MM.1S (cell line): ENCODE data around the gene MYOZ2.

ENCODE experiments used
- DNase-seq: peaks from one replicate; pipeline ENCODE4 v3.0.0-alpha.2; 2015
- H2AFZ ChIP-seq: fragments of 300-600 bp; sonication (generic); 2 replicates; pipeline ENCODE4 v1.6.0; 2016; ENCODE audit warnings: antibody characterized with exemption, low read length
- H3F3A ChIP-seq: fragments of 300-600 bp; sonication (generic); 2 replicates; pipeline ENCODE4 v1.6.1; 2016; ENCODE audit warnings: mild to moderate bottlenecking, antibody characterized with exemption, low read length, moderate library complexity, mixed read lengths; ENCODE audit not compliant: insufficient read depth
- H3K27ac ChIP-seq: fragments of 300-600 bp; sonication (generic); 2 replicates; pipeline ENCODE4 v1.5.1; 2016; ENCODE audit warnings: mild to moderate bottlenecking, low read length
- H3K27me3 ChIP-seq: fragments of 300-600 bp; sonication (generic); replicated peaks from 2 replicates; pipeline ENCODE4 v1.6.0; 2016; ENCODE audit warnings: low read length; ENCODE audit not compliant: insufficient read depth
- H3K36me3 ChIP-seq: fragments of 300-600 bp; sonication (generic); replicated peaks from 2 replicates; pipeline ENCODE4 v1.6.1; 2016; ENCODE audit warnings: mild to moderate bottlenecking, low read length, mixed read lengths; ENCODE audit not compliant: insufficient read depth
- H3K4me1 ChIP-seq: fragments of 300-600 bp; sonication (generic); 2 replicates; pipeline ENCODE4 v1.6.1; 2016; ENCODE audit warnings: low read length, mixed read lengths
- H3K4me2 ChIP-seq: fragments of 300-600 bp; sonication (generic); 2 replicates; pipeline ENCODE4 v1.6.0; 2016; ENCODE audit warnings: low read depth, low read length
- H3K4me3 ChIP-seq: fragments of 300-600 bp; sonication (generic); 2 replicates; pipeline ENCODE4 v1.5.1; 2016; ENCODE audit warnings: low read length, mixed read lengths
- H3K79me2 ChIP-seq: fragments of 300-600 bp; sonication (generic); 2 replicates; pipeline ENCODE4 v1.6.1; 2016; ENCODE audit warnings: mixed run types, low read length, mixed read lengths
- H3K9ac ChIP-seq: fragments of 300-600 bp; sonication (generic); 2 replicates; pipeline ENCODE4 v1.6.1; 2016; ENCODE audit warnings: low read length, mixed read lengths
- H3K9me2 ChIP-seq: fragments of 300-600 bp; sonication (generic); replicated peaks from 2 replicates; pipeline ENCODE4 v1.6.1; 2016; ENCODE audit warnings: mild to moderate bottlenecking, low read length, mixed read lengths; ENCODE audit not compliant: insufficient read depth
- H3K9me3 ChIP-seq: fragments of 300-600 bp; sonication (generic); replicated peaks from 2 replicates; pipeline ENCODE4 v1.6.1; 2016; ENCODE audit warnings: mild to moderate bottlenecking, low read length, mixed read lengths; ENCODE audit not compliant: insufficient read depth
- H4K20me1 ChIP-seq: fragments of 300-600 bp; sonication (generic); 2 replicates; pipeline ENCODE4 v1.6.1; 2016; ENCODE audit warnings: mild to moderate bottlenecking, low read length, moderate library complexity, mixed read lengths; ENCODE audit not compliant: insufficient read depth
- EZH2 ChIP-seq: fragments of 300-600 bp; sonication (generic); optimal IDR thresholded peaks from 2 replicates; pipeline ENCODE3; 2017; ENCODE audit warnings: low read depth, mild to moderate bottlenecking, antibody characterized with exemption, low read length, mixed read lengths
- EZH2phosphoT487 ChIP-seq: fragments of 300-600 bp; sonication (generic); IDR thresholded peaks from 2 replicates; pipeline ENCODE4 v1.6.1; 2018; ENCODE audit warnings: antibody characterized with exemption, low read length
- TF ChIP-seq, protein P1 (sequence below): fragments of 300-600 bp; sonication (generic); IDR thresholded peaks from 2 replicates; pipeline ENCODE4 v1.5.1; 2016; ENCODE audit warnings: antibody characterized with exemption, low read length, mixed read lengths

MYOZ2 gene

DNA sequence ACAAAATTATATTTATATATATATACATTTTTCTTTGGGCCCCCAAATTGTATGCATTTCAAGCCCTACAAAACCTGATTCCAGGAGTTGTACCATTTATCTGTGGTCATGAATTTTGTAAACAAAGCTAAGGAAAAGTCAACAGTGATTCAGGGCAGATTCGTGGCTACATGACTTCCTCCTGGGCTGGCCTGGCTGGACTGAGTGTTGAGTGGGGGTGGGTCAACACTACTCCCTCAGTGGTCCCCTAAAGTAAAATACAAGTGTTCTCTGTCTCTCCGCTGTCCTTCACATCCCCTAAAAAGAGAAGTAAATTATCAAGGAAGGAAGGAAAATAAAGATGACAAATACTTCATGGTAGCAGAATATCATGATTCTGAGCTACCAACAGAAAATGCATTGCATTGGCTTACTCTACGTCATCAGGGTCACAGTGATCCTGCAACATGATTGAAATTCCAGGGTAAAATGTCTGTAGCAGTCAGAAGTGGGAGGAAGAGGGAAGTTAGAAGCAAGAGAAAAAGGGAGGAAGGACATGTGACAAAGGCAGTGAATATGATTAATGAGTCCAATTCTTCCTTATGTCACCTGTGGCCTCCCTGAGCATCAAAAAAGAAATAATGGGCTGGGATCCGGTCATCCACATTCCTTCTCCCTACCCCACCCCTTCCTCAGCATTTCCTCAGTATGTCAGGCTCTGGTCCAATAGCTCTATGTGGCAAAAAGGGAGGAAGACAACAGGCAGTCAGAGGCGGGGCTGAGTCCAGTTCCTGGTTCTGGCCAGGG lies 42.4 kb upstream of the MYOZ2 start:
- no peaks in the 10 kb centered on the region for H3K79me2 ChIP-seq
- H3K27me3 ChIP-seq: no peaks in the 10 kb centered on the region
- no peaks in the 10 kb centered on the region for H3K4me1 ChIP-seq
- DNase-seq: no peak
- TF ChIP-seq EZH2 (no peak), EZH2phosphoT487 (no peak)
- TF ChIP-seq, protein P1, sequence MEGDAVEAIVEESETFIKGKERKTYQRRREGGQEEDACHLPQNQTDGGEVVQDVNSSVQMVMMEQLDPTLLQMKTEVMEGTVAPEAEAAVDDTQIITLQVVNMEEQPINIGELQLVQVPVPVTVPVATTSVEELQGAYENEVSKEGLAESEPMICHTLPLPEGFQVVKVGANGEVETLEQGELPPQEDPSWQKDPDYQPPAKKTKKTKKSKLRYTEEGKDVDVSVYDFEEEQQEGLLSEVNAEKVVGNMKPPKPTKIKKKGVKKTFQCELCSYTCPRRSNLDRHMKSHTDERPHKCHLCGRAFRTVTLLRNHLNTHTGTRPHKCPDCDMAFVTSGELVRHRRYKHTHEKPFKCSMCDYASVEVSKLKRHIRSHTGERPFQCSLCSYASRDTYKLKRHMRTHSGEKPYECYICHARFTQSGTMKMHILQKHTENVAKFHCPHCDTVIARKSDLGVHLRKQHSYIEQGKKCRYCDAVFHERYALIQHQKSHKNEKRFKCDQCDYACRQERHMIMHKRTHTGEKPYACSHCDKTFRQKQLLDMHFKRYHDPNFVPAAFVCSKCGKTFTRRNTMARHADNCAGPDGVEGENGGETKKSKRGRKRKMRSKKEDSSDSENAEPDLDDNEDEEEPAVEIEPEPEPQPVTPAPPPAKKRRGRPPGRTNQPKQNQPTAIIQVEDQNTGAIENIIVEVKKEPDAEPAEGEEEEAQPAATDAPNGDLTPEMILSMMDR: no peak
- no peak overlapping the region for H3K27ac ChIP-seq
- H2AFZ ChIP-seq: no peak overlapping the region
- H3K9me3 ChIP-seq: no peaks in the 10 kb centered on the region
- no peak overlapping the region for H3K9ac ChIP-seq
- H4K20me1 ChIP-seq: no peaks in the 10 kb centered on the region
- no peak overlapping the region for H3K4me3 ChIP-seq
- H3K4me2 ChIP-seq: no peak overlapping the region
- no peaks in the 10 kb centered on the region for H3F3A ChIP-seq
- no peaks in the 10 kb centered on the region for H3K36me3 ChIP-seq
- H3K9me2 ChIP-seq: no peaks in the 10 kb centered on the region

DNA sequence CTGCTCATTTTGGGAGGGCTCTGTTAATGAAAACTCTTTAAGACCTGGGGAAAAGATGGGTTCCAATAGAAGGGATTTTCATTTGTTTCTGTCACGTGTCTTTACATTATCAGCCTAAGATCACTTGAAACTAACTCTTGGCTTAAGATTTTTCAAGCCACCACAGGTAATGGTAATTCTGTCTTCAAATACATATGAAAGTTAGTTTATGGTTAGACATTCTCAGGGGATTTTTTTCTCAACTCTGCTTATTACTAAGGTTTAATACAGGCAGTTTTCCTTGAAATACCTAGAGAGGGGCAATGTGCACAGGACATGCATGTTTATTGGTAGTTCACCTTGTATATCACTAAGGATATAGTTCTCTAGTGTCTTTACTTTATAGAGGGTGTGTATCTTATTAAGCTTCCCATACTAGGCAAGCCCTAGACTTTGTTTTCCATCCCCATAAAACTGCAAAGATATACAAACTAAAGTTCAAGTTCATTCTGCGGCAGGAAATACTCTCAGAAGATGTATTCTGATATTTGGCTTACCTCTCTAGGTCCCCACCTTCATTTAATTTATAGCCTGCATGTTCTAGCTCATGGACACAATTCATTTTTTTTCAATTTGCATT lies 38.2 kb upstream of the MYOZ2 start:
- TF ChIP-seq EZH2phosphoT487: no peak
- TF ChIP-seq EZH2: no peak
- TF ChIP-seq, protein P1: no peak
- H3K9ac ChIP-seq: no peak overlapping the region
- H3K9me3 ChIP-seq: no peaks in the 10 kb centered on the region
- H3K27ac ChIP-seq: no peak overlapping the region
- no peaks in the 10 kb centered on the region for H3K79me2 ChIP-seq
- H3K9me2 ChIP-seq: no peaks in the 10 kb centered on the region
- no peaks in the 10 kb centered on the region for H3K36me3 ChIP-seq
- H2AFZ ChIP-seq: no peak overlapping the region
- H3F3A ChIP-seq: no peaks in the 10 kb centered on the region
- no peaks in the 10 kb centered on the region for H3K4me1 ChIP-seq
- H3K27me3 ChIP-seq: no peaks in the 10 kb centered on the region
- H3K4me3 ChIP-seq: no peak overlapping the region
- H4K20me1 ChIP-seq: no peaks in the 10 kb centered on the region
- no peak for DNase-seq
- no peak overlapping the region for H3K4me2 ChIP-seq

DNA sequence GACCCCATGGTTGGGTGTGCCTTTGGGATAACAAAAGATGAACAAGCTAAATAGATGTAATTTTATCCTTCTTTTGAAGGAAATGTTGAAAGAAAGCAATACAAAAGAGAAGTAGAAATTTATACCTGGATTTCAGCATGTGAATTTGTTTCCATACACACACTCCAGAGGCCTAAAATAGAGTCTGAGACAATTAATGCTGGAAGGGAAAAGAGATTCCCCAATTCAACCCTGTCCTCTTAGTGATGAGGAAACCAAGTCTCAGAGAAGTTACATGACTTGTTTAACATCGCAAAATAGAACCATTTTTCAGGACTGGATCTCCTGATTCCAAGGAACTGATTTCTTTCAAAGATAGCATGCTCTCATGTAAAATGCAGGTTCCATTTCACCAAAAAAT lies 37.3 kb upstream of the MYOZ2 start:
- Histone ChIP-seq H3F3A (no peaks in the 10 kb centered on the region), H3K9me3 (no peaks in the 10 kb centered on the region), H3K4me2 (no peak overlapping the region), H3K27ac (no peak overlapping the region), H3K27me3 (no peaks in the 10 kb centered on the region), H3K9me2 (no peaks in the 10 kb centered on the region), H2AFZ (no peak overlapping the region), H3K4me1 (no peaks in the 10 kb centered on the region), H3K79me2 (no peaks in the 10 kb centered on the region), H4K20me1 (no peaks in the 10 kb centered on the region), H3K4me3 (no peak overlapping the region), H3K9ac (no peak overlapping the region), H3K36me3 (no peaks in the 10 kb centered on the region)
- no peak for DNase-seq
- TF ChIP-seq EZH2phosphoT487: no peak
- TF ChIP-seq, protein P1: no peak
- TF ChIP-seq EZH2: no peak
